Activated T-cell treated with anti-CD3 and anti-CD28 coated beads, Interleukin-2, amount 50 U/mL, for 1 hour (primary cell): ENCODE measurements around the gene TMUB1.

ENCODE experiments used
- DNase-seq: peaks from one replicate; pipeline ENCODE4 v3.0.0-alpha.2; 2020

Gene TMUB1

GRCh38 chr7:151101621-151102396, 18.5 kb upstream of the TMUB1 start:
- no peak for DNase-seq

GRCh38 chr7:151100921-151101320, 17.6 kb upstream of the TMUB1 start:
- DNase-seq: no peak

GRCh38 chr7:151099486-151100211, 16.4 kb upstream of the TMUB1 start:
- DNase-seq: no peak

GRCh38 chr7:151095828-151096475, 12.7 kb upstream of the TMUB1 start:
- DNase-seq: no peak

GRCh38 chr7:151095123-151095797, 12.0 kb upstream of the TMUB1 start:
- no peak for DNase-seq

GRCh38 chr7:151094675-151095074, 11.4 kb upstream of the TMUB1 start:
- DNase-seq: no peak

- no peak for DNase-seq
Observed at GRCh38 chr7:151093748-151094147, 10.5 kb upstream of the TMUB1 start.

GRCh38 chr7:151091988-151092387, 8.7 kb upstream of the TMUB1 start:
- no peak for DNase-seq

- no peak for DNase-seq
Observed at GRCh38 chr7:151091431-151091830, 8.1 kb upstream of the TMUB1 start.

GRCh38 chr7:151091003-151091402, 7.7 kb upstream of the TMUB1 start:
- no peak for DNase-seq

- DNase-seq: no peak
Observed at GRCh38 chr7:151089893-151090730, 6.8 kb upstream of the TMUB1 start.

GRCh38 chr7:151088856-151089699, 5.8 kb upstream of the TMUB1 start:
- no peak for DNase-seq

GRCh38 chr7:151088019-151088855, 4.9 kb upstream of the TMUB1 start:
- no peak for DNase-seq

- DNase-seq: peak; percentile 59
Observed at GRCh38 chr7:151087245-151088018, 4.1 kb upstream of the TMUB1 start.

GRCh38 chr7:151086802-151087244, 3.5 kb upstream of the TMUB1 start:
- peak; percentile 54 for DNase-seq

- DNase-seq: peak; percentile 67
Observed at GRCh38 chr7:151085691-151086620, 2.7 kb upstream of the TMUB1 start, which contains the start of gene AGAP3. Gene AGAP3, plus strand, starts transcription at chr7:151086475. Its CDS starts 267 bp downstream, at chr7:151086742.

GRCh38 chr7:151085329-151085690, 2.0 kb upstream of the TMUB1 start:
- DNase-seq: no peak

GRCh38 chr7:151083824-151084160, 499 bp upstream of the TMUB1 start:
- no peak for DNase-seq
